GM13977 (cell line): ENCODE measurements around the gene EMC7.
"Not testable (repeated sequence)": the region's sequence is repeated elsewhere in the genome, so short reads cannot be mapped to it uniquely, and the experiment has no call there.

Experiments used
- DNase-seq: peaks from one replicate; pipeline ENCODE4 v3.0.0; 2012; ENCODE audit warnings: low spot score
- CTCF ChIP-seq: IDR thresholded peaks from 2 replicates; pipeline ENCODE4 v1.5.1; 2012; ENCODE audit warnings: mild to moderate bottlenecking, control low read depth; ENCODE audit not compliant: insufficient read depth; ENCODE audit errors: extremely low read depth, missing control alignments
- in situ Hi-C: fragments of 300-500 bp; cut with MboI; formaldehyde crosslinking; loops from one replicate; pipeline ENCODE4 v1.12.0; 2022; ENCODE audit warnings: low sequenced_read_pairs, low pct_unique_long_range_greater_than_20kb, mixed read lengths, inconsistent platforms; ENCODE audit not compliant: unreplicated experiment

Gene EMC7

GRCh38 chr15:34056911-34057310 is 44.8 kb downstream of the EMC7 start:
- no peak for DNase-seq
- no peak for TF ChIP-seq CTCF
- in situ Hi-C loops: loop anchor here (10.0 to 25.0 kb wide), 2 partner anchors 158 to 855 kb away; partner anchors contain the start of gene KATNBL1

- no peak for DNase-seq
- in situ Hi-C loops: loop anchor here (10.0 to 25.0 kb wide), 2 partner anchors 159 to 856 kb away; partner anchors contain the start of gene KATNBL1
- TF ChIP-seq CTCF: no peak
These were observed 45.6 kb downstream of the EMC7 start for GRCh38 chr15:34055868-34056595.

GRCh38 chr15:34054081-34054707 is 47.5 kb downstream of the EMC7 start:
- in situ Hi-C loops: loop anchor here (10.0 to 25.0 kb wide), 2 partner anchors 161 to 858 kb away; partner anchors contain the start of gene KATNBL1
- no peak for DNase-seq
- TF ChIP-seq CTCF: no peak

GRCh38 chr15:34050385-34050784 is 51.3 kb downstream of the EMC7 start:
- not testable (repeated sequence) for DNase-seq
- in situ Hi-C loops: loop anchor here (10.0 to 25.0 kb wide), 2 partner anchors 164 to 862 kb away; partner anchors contain the start of gene KATNBL1

GRCh38 chr15:34049112-34049511 is 52.5 kb downstream of the EMC7 start:
- in situ Hi-C loops: no loop called here
- no peak for TF ChIP-seq CTCF
- DNase-seq: no peak

- DNase-seq: no peak
- TF ChIP-seq CTCF: no peak
- in situ Hi-C loops: no loop called here
These were observed 53.5 kb downstream of the EMC7 start for GRCh38 chr15:34047893-34048775.
